Esophagus muscularis mucosa (tissue), 4 donors: ENCODE measurements around the gene S100Z. TPM values are rescaled to one million over a fixed set of nuclear protein-coding genes. Genes with fewer than 3 reads are reported as not detected.

Source experiments
- DNase-seq: peaks from one replicate; pipeline ENCODE4 v3.0.0-alpha.2; 2017; ENCODE audit errors: extremely low spot score
- H3K27ac ChIP-seq, 4 donors: fragments of 200-600 bp; sonication (generic); replicated peaks in 1 of 4; 1 replicate in 3 of 4; 2 replicates in 1 of 4; pipeline ENCODE4 v1.5.1; 2016 to 2019; ENCODE audit warnings: mild to moderate bottlenecking in 1 of 4
- H3K27me3 ChIP-seq, 4 donors: fragments of 200-600 bp; sonication (generic); one replicate each; pipeline versions ENCODE4 v1.5.1 to v1.6.0; 2016 to 2019
- H3K36me3 ChIP-seq, 4 donors: fragments of 200-600 bp; sonication (generic); one replicate each; pipeline ENCODE4 v1.5.1; 2016 to 2019
- H3K4me1 ChIP-seq, 4 donors: fragments of 200-600 bp; sonication (generic); one replicate each; pipeline ENCODE4 v1.5.1; 2016 to 2019
- H3K4me3 ChIP-seq, 4 donors: fragments of 200-600 bp; sonication (generic); 1 replicate in 2 of 4; 2 replicates in 2 of 4; pipeline ENCODE4 v1.5.1; 2016 to 2019; ENCODE audit warnings: mild to moderate bottlenecking in 4 of 4, moderate library complexity in 1 of 4
- H3K9me3 ChIP-seq, 4 donors: fragments of 200-600 bp; sonication (generic); 1 replicate in 3 of 4; 2 replicates in 1 of 4; pipeline ENCODE4 v1.5.1; 2016 to 2019
- CTCF ChIP-seq, 3 experiments: fragments of 200-600 bp in 2 of 3; fragments of 450-650 bp in 1 of 3; sonication (generic) in 2 of 3; IDR thresholded peaks; one replicate each; pipeline ENCODE4 v1.5.1; 2017 to 2019; ENCODE audit warnings: antibody characterized with exemption in 3 of 3, mild to moderate bottlenecking in 2 of 3, moderate library complexity in 1 of 3
- EP300 ChIP-seq: sonication (generic); formaldehyde crosslinking; IDR thresholded peaks from one replicate; pipeline ENCODE4 v1.6.1; 2017; ENCODE audit warnings: antibody characterized with exemption
- POLR2A ChIP-seq: fragments of 450-650 bp; IDR thresholded peaks from one replicate; pipeline ENCODE4 v1.6.1; 2017; ENCODE audit warnings: antibody characterized with exemption, moderate library complexity, mild to moderate bottlenecking, low read depth
- POLR2AphosphoS5 ChIP-seq, 2 donors: sonication (generic); formaldehyde crosslinking; IDR thresholded peaks; one replicate each; pipeline ENCODE4 v1.6.1; 2017; ENCODE audit warnings: antibody characterized with exemption in 2 of 2
- WGBS: methylation state at CpG from one replicate; pipeline ENCODE4 v1.1.5; 2018; 5-methylcytosine and 5-hydroxymethylcytosine counted together
- intact Hi-C: fragments of 100-400 bp; cut with DNase I; formaldehyde crosslinking; loops from one replicate; pipeline ENCODE4 v1.15.1; 2023
- total RNA-seq, 4 donors: library from RNA; depleted of rRNA; stranded (reverse); fragments of >200 nt; gene quantifications; one replicate each; pipeline versions ENCODE4 v1.1.0 to v1.2.1, GENCODE V29; 2016

The S100Z gene
- total RNA-seq, 4 donors from 2014 or later: not detected

- Histone ChIP-seq H3K9me3 (no peaks in the 10 kb centered on the region), H3K27ac (no peak overlapping the region), H3K27me3 (no peaks in the 10 kb centered on the region), H3K36me3 (no peaks in the 10 kb centered on the region), H3K4me1 (no peaks in the 10 kb centered on the region), H3K4me3 (no peak overlapping the region)
- intact Hi-C loops: loop anchor here (10.0 kb wide), 1 partner anchor 155 kb away; no protein-coding TSS in a partner anchor
- TF ChIP-seq CTCF (IDR thresholded peaks at IDR 0.05) (no peak), POLR2AphosphoS5 (IDR thresholded peaks at IDR 0.05) (no peak), EP300 (no peak), POLR2A (no peak)
- WGBS: 89% methylated on average over 10 of the region's 10 CpGs
- no peak for DNase-seq
Measured at GRCh38 chr5:76859591-76860247, 9.9 kb downstream of the S100Z start.

GRCh38 chr5:76861612-76862011 lies 11.8 kb downstream of the S100Z start:
- 47% methylated on average over 5 of the region's 5 CpGs for WGBS
- Histone ChIP-seq H3K9me3 (no peaks in the 10 kb centered on the region), H3K27me3 (no peaks in the 10 kb centered on the region), H3K36me3 (no peaks in the 10 kb centered on the region), H3K4me1 (no peaks in the 10 kb centered on the region), H3K27ac (no peak overlapping the region), H3K4me3 (no peak overlapping the region)
- intact Hi-C loops: loop anchor here (10.0 kb wide), 1 partner anchor 153 kb away; no protein-coding TSS in a partner anchor
- DNase-seq: no peak
- TF ChIP-seq POLR2A (no peak), EP300 (no peak), CTCF (IDR thresholded peaks at IDR 0.05) (no peak), POLR2AphosphoS5 (IDR thresholded peaks at IDR 0.05) (no peak)

- TF ChIP-seq POLR2AphosphoS5 (IDR thresholded peaks at IDR 0.05) (no peak), POLR2A (no peak), CTCF (IDR thresholded peaks at IDR 0.05) (no peak), EP300 (no peak)
- Histone ChIP-seq H3K4me1 (no peaks in the 10 kb centered on the region), H3K4me3 (no peak overlapping the region), H3K27ac (no peak overlapping the region), H3K36me3 (no peaks in the 10 kb centered on the region), H3K27me3 (no peaks in the 10 kb centered on the region), H3K9me3 (no peaks in the 10 kb centered on the region)
- no peak for DNase-seq
- 79% methylated on average over 1 of the region's 1 CpG for WGBS
- intact Hi-C loops: loop anchor here (10.0 kb wide), 1 partner anchor 152 kb away; no protein-coding TSS in a partner anchor
Measured at GRCh38 chr5:76863001-76863400, 13.2 kb downstream of the S100Z start.

- intact Hi-C loops: loop anchor here (10.0 kb wide), 1 partner anchor 148 kb away; no protein-coding TSS in a partner anchor
- TF ChIP-seq EP300 (no peak), POLR2A (no peak), CTCF (IDR thresholded peaks at IDR 0.05) (no peak), POLR2AphosphoS5 (IDR thresholded peaks at IDR 0.05) (no peak)
- Histone ChIP-seq H3K27ac (no peak overlapping the region), H3K4me3 (no peak overlapping the region), H3K36me3 (no peaks in the 10 kb centered on the region), H3K27me3 (no peaks in the 10 kb centered on the region), H3K4me1 (no peaks in the 10 kb centered on the region), H3K9me3 (no peaks in the 10 kb centered on the region)
- WGBS: 82% methylated on average over 2 of the region's 2 CpGs
- DNase-seq: no peak
Measured at GRCh38 chr5:76866503-76866902, 16.7 kb downstream of the S100Z start.
